ENCODE measurements around the gene PRKCE. TPM values are rescaled to one million over a fixed set of nuclear protein-coding genes. Genes with fewer than 3 reads are reported as not detected.

PRKCE gene
- total and polyA plus RNA-seq, 2 experiments from 2014 or later, result 0.94 to 1.2 TPM

- DNase-seq (ENCODE audit: low spot score), result no peak
- H3K4me3 Mint-ChIP-seq, result no peak overlapping the region
Observed at GRCh38 chr2:46025676-46026075, 374.2 kb downstream of the PRKCE start.

More at GRCh38 chr2:46025676-46026075, 374.2 kb downstream of the PRKCE start:
- peaks cover 4% of the 10 kb centered on the region; the same call in 1 of the 3 replicates for H3K9me3 Mint-ChIP-seq
- H3K36me3 Mint-ChIP-seq (ENCODE audit: low read depth), result no peaks in the 10 kb centered on the region
- Histone ChIP-seq H3K4me3 (no peak overlapping the region), H3K4me1 (ENCODE audit: insufficient read depth) (no peaks in the 10 kb centered on the region), H3K27ac (ENCODE audit: low read depth) (no peak overlapping the region), H4K20me1 (replicated peaks; ENCODE audit: insufficient read depth) (no peaks in the 10 kb centered on the region), H3K27me3 (ENCODE audit: insufficient read depth) (no peaks in the 10 kb centered on the region), H3K9me2 (ENCODE audit: insufficient read depth) (no peaks in the 10 kb centered on the region), H2AFZ (no peak overlapping the region), H3K79me2 (replicated peaks; ENCODE audit: insufficient read depth) (no peaks in the 10 kb centered on the region), H3K36me3 (ENCODE audit: insufficient read depth) (no peaks in the 10 kb centered on the region), H3F3A (replicated peaks; ENCODE audit: low read depth) (no peaks in the 10 kb centered on the region), H3K4me2 (no peak overlapping the region)
- H3K27me3 Mint-ChIP-seq (ENCODE audit: insufficient read depth, low read depth, poor library complexity), result peaks cover 2% of the 10 kb centered on the region
- TF ChIP-seq ETS1 (IDR thresholded peaks at IDR 0.05), result no peak
- no peak for TF ChIP-seq ZNF331 (CRISPR knock-in tag; IDR thresholded peaks at IDR 0.05; ENCODE audit: low read depth)
- no peak for TF ChIP-seq CREB1 (CRISPR knock-in tag; IDR thresholded peaks at IDR 0.05; ENCODE audit: low read depth)
- TF ChIP-seq EZH2 (IDR thresholded peaks at IDR 0.05; ENCODE audit: low read depth, unreplicated experiment), result no peak
- TF ChIP-seq REST (IDR thresholded peaks at IDR 0.05; ENCODE audit: unreplicated experiment), result no peak
- TF ChIP-seq ZNF114 (CRISPR knock-in tag; IDR thresholded peaks at IDR 0.05), result no peak
- TF ChIP-seq POLR2AphosphoS5 (IDR thresholded peaks at IDR 0.05; ENCODE audit: low read depth), result no peak
- no peak for TF ChIP-seq JUNB (IDR thresholded peaks at IDR 0.05; ENCODE audit: unreplicated experiment)
- no peak for TF ChIP-seq CTCF (conservative IDR thresholded peaks at IDR 0.05; ENCODE audit: low read depth in 2 of 2)
- TF ChIP-seq ZNF462 (CRISPR knock-in tag; IDR thresholded peaks at IDR 0.05), result no peak
- no peak for TF ChIP-seq EZH2phosphoT487 (IDR thresholded peaks at IDR 0.05; ENCODE audit: unreplicated experiment)
- TF ChIP-seq NANOG (IDR thresholded peaks at IDR 0.05; ENCODE audit: borderline replicate concordance), result no peak
- no peak for TF ChIP-seq STAT1 (IDR thresholded peaks at IDR 0.05; ENCODE audit: unreplicated experiment)
- H3K27ac Mint-ChIP-seq, result no peak overlapping the region
- peaks cover 4% of the 10 kb centered on the region; the same call in 2 of the 3 replicates for H3K4me1 Mint-ChIP-seq
- no peak for ATAC-seq
